Neural progenitor cell (in vitro differentiated cells): Measurements from ENCODE around the gene ADORA2A.

Experiments
- CTCF ChIP-seq: fragments of 200-600 bp; sonication (generic); IDR thresholded peaks from 2 replicates; pipeline ENCODE4 v1.5.1; 2017; ENCODE audit warnings: antibody characterized with exemption, mild to moderate bottlenecking
- EZH2phosphoT487 ChIP-seq: fragments of 200-600 bp; sonication (generic); IDR thresholded peaks from 2 replicates; pipeline ENCODE4 v1.6.1; 2017; ENCODE audit warnings: antibody characterized with exemption

GRCh38 chr22:24463071-24463760 lies 35.8 kb downstream of the ADORA2A start:
- no peak for TF ChIP-seq CTCF
- no peak for TF ChIP-seq EZH2phosphoT487
